Urothelium cell line (cell line): Measurements from ENCODE around the gene PTPRC.

Experiments used
- DNase-seq: peaks from one replicate; pipeline ENCODE4 v3.0.0; 2011; ENCODE audit warnings: low spot score, mixed read lengths
- FAIRE-seq: peaks from 2 replicates; lab custom pipeline; 2011; peaks lifted over from hg19 to GRCh38; lab: Jason Lieb, UNC

PTPRC gene

GRCh38 chr1:198694542-198694941, 55.7 kb downstream of the PTPRC start:
- DNase-seq (no peak), FAIRE-seq (no peak)

- DNase-seq (no peak), FAIRE-seq (no peak)
These were observed 57.4 kb downstream of the PTPRC start for GRCh38 chr1:198696211-198696610.

- DNase-seq (peak; percentile 65), FAIRE-seq (peak; percentile 81)
These were observed 60.6 kb downstream of the PTPRC start for GRCh38 chr1:198699167-198700015.

GRCh38 chr1:198700016-198700392, 61.2 kb downstream of the PTPRC start:
- DNase-seq (no peak), FAIRE-seq (no peak)

GRCh38 chr1:198700396-198700795, 61.6 kb downstream of the PTPRC start:
- DNase-seq = no peak
- FAIRE-seq = no peak

GRCh38 chr1:198701250-198701649, 62.4 kb downstream of the PTPRC start:
- FAIRE-seq (no peak), DNase-seq (no peak)

GRCh38 chr1:198701766-198702539, 63.1 kb downstream of the PTPRC start:
- no peak for FAIRE-seq

GRCh38 chr1:198708761-198709525, 70.1 kb downstream of the PTPRC start:
- FAIRE-seq (no peak), DNase-seq (no peak)

More at GRCh38 chr1:198701766-198702539, 63.1 kb downstream of the PTPRC start:
- no peak for DNase-seq

GRCh38 chr1:198711837-198712236, 73.0 kb downstream of the PTPRC start:
- DNase-seq (no peak), FAIRE-seq (no peak)

GRCh38 chr1:198713081-198713480, 74.2 kb downstream of the PTPRC start:
- FAIRE-seq (no peak), DNase-seq (no peak)

- DNase-seq (no peak), FAIRE-seq (no peak)
These were observed 75.4 kb downstream of the PTPRC start for GRCh38 chr1:198714271-198714670.

GRCh38 chr1:198716051-198716450, 77.2 kb downstream of the PTPRC start:
- FAIRE-seq (no peak), DNase-seq (no peak)

- FAIRE-seq = no peak
- DNase-seq = no peak
These were observed 78.7 kb downstream of the PTPRC start for GRCh38 chr1:198717510-198717909.

GRCh38 chr1:198723127-198723526, 84.3 kb downstream of the PTPRC start:
- FAIRE-seq (no peak), DNase-seq (no peak)

- DNase-seq (no peak), FAIRE-seq (no peak)
These were observed 86.2 kb downstream of the PTPRC start for GRCh38 chr1:198725090-198725489.

GRCh38 chr1:198726455-198726854, 87.6 kb downstream of the PTPRC start:
- no peak for DNase-seq
- no peak for FAIRE-seq

GRCh38 chr1:198729195-198729863, 90.5 kb downstream of the PTPRC start:
- FAIRE-seq (no peak), DNase-seq (no peak)

- FAIRE-seq (no peak), DNase-seq (no peak)
These were observed 92.1 kb downstream of the PTPRC start for GRCh38 chr1:198730952-198731351.

GRCh38 chr1:198734323-198735008, 95.6 kb downstream of the PTPRC start:
- FAIRE-seq = no peak
- DNase-seq = peak; percentile 9

GRCh38 chr1:198741744-198742143, 102.9 kb downstream of the PTPRC start:
- DNase-seq (no peak), FAIRE-seq (no peak)
